SK-N-SH treated with all-trans-retinoic acid at 6 μM for 48 hours (cell line): ENCODE measurements around the gene ATP13A5.

ENCODE experiments used
- ATAC-seq: fragments of 200-7000 bp; cut with Tn5 transposase; 3 replicates; pipeline ENCODE4 v1.9.1; 2020; ENCODE audit warnings: mild to moderate bottlenecking, moderate library complexity
- CREB5 ChIP-seq: fragments of 250-450 bp; sonication (Bioruptor Pico); IDR thresholded peaks from 2 replicates; pipeline ENCODE4 v1.5.1; 2020; ENCODE audit warnings: low read depth, mild to moderate bottlenecking, moderate library complexity
- CSRNP3 ChIP-seq: fragments of 250-450 bp; sonication (Bioruptor Pico); IDR thresholded peaks from 2 replicates; pipeline ENCODE4 v1.5.1; 2021; ENCODE audit warnings: mild to moderate bottlenecking, moderate library complexity
- GLIS3 ChIP-seq: fragments of 250-450 bp; sonication (Bioruptor Pico); IDR thresholded peaks from 2 replicates; pipeline ENCODE4 v1.5.0; 2020; ENCODE audit warnings: mild to moderate bottlenecking, moderate library complexity
- ISL1 ChIP-seq: fragments of 250-450 bp; sonication (Bioruptor Pico); IDR thresholded peaks from 2 replicates; pipeline ENCODE4 v2.1.2; 2022; ENCODE audit warnings: mild to moderate bottlenecking, moderate library complexity
- PATZ1 ChIP-seq: fragments of 250-450 bp; sonication (Bioruptor Pico); IDR thresholded peaks from 2 replicates; pipeline ENCODE4 v1.8.0; 2020; ENCODE audit warnings: mild to moderate bottlenecking, moderate library complexity, borderline replicate concordance
- POU6F1 ChIP-seq: fragments of 250-450 bp; sonication (Bioruptor Pico); IDR thresholded peaks from 2 replicates; pipeline ENCODE4 v1.8.0; 2021; ENCODE audit warnings: low read depth, mild to moderate bottlenecking, moderate library complexity, borderline replicate concordance
- PPARA ChIP-seq: fragments of 250-450 bp; sonication (Bioruptor Pico); IDR thresholded peaks from 2 replicates; pipeline ENCODE4 v1.5.0; 2020; ENCODE audit warnings: mild to moderate bottlenecking, borderline replicate concordance
- RARB ChIP-seq: fragments of 250-450 bp; sonication (Bioruptor Pico); IDR thresholded peaks from 2 replicates; pipeline ENCODE4 v1.8.0; 2021; ENCODE audit warnings: mild to moderate bottlenecking, moderate library complexity
- TCF4 ChIP-seq: fragments of 250-450 bp; sonication (Bioruptor Pico); IDR thresholded peaks from 2 replicates; pipeline ENCODE4 v1.8.0; 2021; ENCODE audit warnings: mild to moderate bottlenecking, moderate library complexity, borderline replicate concordance
- TSHZ2 ChIP-seq: fragments of 250-450 bp; sonication (Bioruptor Pico); IDR thresholded peaks from 2 replicates; pipeline ENCODE4 v1.5.0; 2020; ENCODE audit warnings: mild to moderate bottlenecking, moderate library complexity
- ZC3H10 ChIP-seq: fragments of 250-450 bp; sonication (Bioruptor Pico); IDR thresholded peaks from 2 replicates; pipeline ENCODE4 v1.5.1; 2021; ENCODE audit warnings: mild to moderate bottlenecking, moderate library complexity
- ZFP3 ChIP-seq: fragments of 250-450 bp; sonication (Bioruptor Pico); IDR thresholded peaks from 2 replicates; pipeline ENCODE4 v1.5.0; 2020; ENCODE audit warnings: mild to moderate bottlenecking, moderate library complexity
- ZNF565 ChIP-seq: fragments of 450-650 bp; formaldehyde crosslinking; conservative IDR thresholded peaks from 2 replicates; pipeline ENCODE4 v1.5.0; 2020; ENCODE audit warnings: low read depth, mild to moderate bottlenecking, moderate library complexity
- ZNF70 ChIP-seq: fragments of 450-650 bp; formaldehyde crosslinking; IDR thresholded peaks from 2 replicates; pipeline ENCODE4 v1.5.0; 2020; ENCODE audit warnings: mild to moderate bottlenecking, moderate library complexity

ATP13A5 gene

GRCh38 chr3:193225302-193226125, 153.0 kb downstream of the ATP13A5 start:
- no peak for TF ChIP-seq CREB5 (CRISPR knock-in tag)
- TF ChIP-seq GLIS3: no peak
- no peak for TF ChIP-seq ZNF565 (CRISPR knock-in tag)
- TF ChIP-seq ZFP3 (CRISPR knock-in tag): no peak
- TF ChIP-seq RARB: no peak
- no peak for TF ChIP-seq ISL1
- TF ChIP-seq CSRNP3 (CRISPR knock-in tag): no peak
- TF ChIP-seq ZC3H10 (CRISPR knock-in tag): no peak
- no peak for TF ChIP-seq ZNF70 (CRISPR knock-in tag)
- TF ChIP-seq PATZ1 (CRISPR knock-in tag): no peak
- TF ChIP-seq TCF4 (CRISPR knock-in tag): no peak
- TF ChIP-seq TSHZ2 (CRISPR knock-in tag): no peak
- TF ChIP-seq POU6F1 (CRISPR knock-in tag): no peak
- no peak for TF ChIP-seq PPARA
- TF ChIP-seq, all 23 proteins: peak for 0

More at GRCh38 chr3:193225302-193226125, 153.0 kb downstream of the ATP13A5 start:
- ATAC-seq: no peak
